Measurements from ENCODE around the gene C1QTNF6. TPM values are rescaled to one million over a fixed set of nuclear protein-coding genes. Genes with fewer than 3 reads are reported as not detected.

Gene C1QTNF6
- total RNA-seq, 1 experiment from 2014 or later: 7.4 TPM

DNA sequence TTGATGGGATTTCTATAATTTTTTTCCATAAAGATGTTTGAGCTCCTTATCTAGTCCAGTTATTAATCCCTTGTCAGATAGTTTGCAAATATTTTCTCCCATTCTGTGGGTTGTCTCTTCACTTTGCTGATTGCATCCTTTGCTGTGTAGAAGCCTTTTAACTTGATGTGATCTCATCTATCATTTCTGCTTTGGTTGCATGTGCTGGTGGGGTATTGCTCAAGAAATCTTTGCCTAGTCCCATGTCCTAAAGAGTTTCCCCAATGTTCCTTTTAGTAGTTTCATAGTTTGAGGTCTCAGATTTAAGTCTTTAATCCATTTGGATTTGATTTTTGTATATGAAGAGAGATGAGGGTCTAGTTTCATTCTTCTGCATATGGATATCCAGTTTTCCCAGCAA is 36.6 kb downstream of the C1QTNF6 start:
- no peaks in the 10 kb centered on the region for H3K36me3 Mint-ChIP-seq (ENCODE audit: insufficient read depth, unreplicated experiment)
- TF ChIP-seq, protein P1, sequence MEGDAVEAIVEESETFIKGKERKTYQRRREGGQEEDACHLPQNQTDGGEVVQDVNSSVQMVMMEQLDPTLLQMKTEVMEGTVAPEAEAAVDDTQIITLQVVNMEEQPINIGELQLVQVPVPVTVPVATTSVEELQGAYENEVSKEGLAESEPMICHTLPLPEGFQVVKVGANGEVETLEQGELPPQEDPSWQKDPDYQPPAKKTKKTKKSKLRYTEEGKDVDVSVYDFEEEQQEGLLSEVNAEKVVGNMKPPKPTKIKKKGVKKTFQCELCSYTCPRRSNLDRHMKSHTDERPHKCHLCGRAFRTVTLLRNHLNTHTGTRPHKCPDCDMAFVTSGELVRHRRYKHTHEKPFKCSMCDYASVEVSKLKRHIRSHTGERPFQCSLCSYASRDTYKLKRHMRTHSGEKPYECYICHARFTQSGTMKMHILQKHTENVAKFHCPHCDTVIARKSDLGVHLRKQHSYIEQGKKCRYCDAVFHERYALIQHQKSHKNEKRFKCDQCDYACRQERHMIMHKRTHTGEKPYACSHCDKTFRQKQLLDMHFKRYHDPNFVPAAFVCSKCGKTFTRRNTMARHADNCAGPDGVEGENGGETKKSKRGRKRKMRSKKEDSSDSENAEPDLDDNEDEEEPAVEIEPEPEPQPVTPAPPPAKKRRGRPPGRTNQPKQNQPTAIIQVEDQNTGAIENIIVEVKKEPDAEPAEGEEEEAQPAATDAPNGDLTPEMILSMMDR (IDR thresholded peaks at IDR 0.05; ENCODE audit: insufficient read depth in 1 of 2, low read depth in 1 of 2, low read length in 1 of 2, severe bottlenecking in 1 of 2, unreplicated experiment in 1 of 2): no peak
- ChIA-PET CTCF (no interaction called here), POLR2A (interaction anchor here (0.6 kb wide), 1 partner anchor 344 kb away, joined by 3 read pairs; no protein-coding TSS in a partner anchor)
- Histone ChIP-seq H3K9me3 (0 out of 2 replicates have a peak, but pooled peaks cover 7% of the 10 kb centered on the region), H3K4me3 (ENCODE audit: low read depth, low read length) (no peak overlapping the region), H3K4me1 (no peaks in the 10 kb centered on the region), H3K36me3 (ENCODE audit: control insufficient read depth, insufficient read depth, low read length) (no peaks in the 10 kb centered on the region), H3K27me3 (replicated peaks; ENCODE audit: control insufficient read depth, insufficient read depth, low read length) (no peaks in the 10 kb centered on the region)
- H3K4me3 Mint-ChIP-seq (ENCODE audit: unreplicated experiment): no peak overlapping the region
- H3K27ac Mint-ChIP-seq (ENCODE audit: unreplicated experiment): no peak overlapping the region
- intact Hi-C loops (cut with micrococcal nuclease; ENCODE audit: unreplicated experiment): no loop called here
- peaks cover 19% of the 10 kb centered on the region for H3K9me3 Mint-ChIP-seq (ENCODE audit: unreplicated experiment)
- no TSS peak for BruUV-seq (replicated peaks)
- no peaks in the 10 kb centered on the region for H3K27me3 Mint-ChIP-seq (ENCODE audit: insufficient read depth, unreplicated experiment)
- H3K4me1 Mint-ChIP-seq (ENCODE audit: low read depth, unreplicated experiment): peaks cover 3% of the 10 kb centered on the region
- no peak for DNase-seq

DNA sequence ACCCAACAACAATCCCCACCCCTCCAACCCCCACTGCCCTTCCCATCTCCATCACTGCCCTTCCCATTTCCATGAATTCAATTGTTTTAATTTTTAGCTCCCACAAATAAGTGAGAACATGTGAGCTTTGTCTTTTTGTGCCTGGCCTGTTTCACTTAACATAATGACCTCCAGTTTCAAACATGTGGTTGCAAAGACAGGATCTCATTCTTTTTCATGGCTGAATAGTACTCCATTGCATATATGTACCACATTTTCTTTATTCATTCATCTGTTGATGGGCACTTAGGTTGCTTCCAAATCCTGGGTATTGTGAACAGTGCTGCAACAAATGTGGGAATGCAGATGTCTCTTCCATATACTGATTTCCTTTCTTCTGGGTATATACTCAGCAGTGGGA is 37.3 kb downstream of the C1QTNF6 start:
- peaks cover 10% of the 10 kb centered on the region for H3K4me1 Mint-ChIP-seq (ENCODE audit: low read depth, unreplicated experiment)
- ChIA-PET CTCF (no interaction called here), POLR2A (no interaction called here)
- H3K36me3 ChIP-seq (ENCODE audit: control insufficient read depth, insufficient read depth, low read length): no peaks in the 10 kb centered on the region
- no TSS peak for BruUV-seq (replicated peaks)
- TF ChIP-seq, protein P1 (IDR thresholded peaks at IDR 0.05; ENCODE audit: insufficient read depth in 1 of 2, low read depth in 1 of 2, low read length in 1 of 2, severe bottlenecking in 1 of 2, unreplicated experiment in 1 of 2): no peak
- H3K4me3 ChIP-seq (ENCODE audit: low read depth, low read length): no peak overlapping the region
- 0 out of 2 replicates have a peak, but pooled peaks cover 7% of the 10 kb centered on the region for H3K9me3 ChIP-seq
- peaks cover 2% of the 10 kb centered on the region; the same call in 1 of the 2 replicates for H3K4me1 ChIP-seq
- no peak overlapping the region for H3K4me3 Mint-ChIP-seq (ENCODE audit: unreplicated experiment)
- no peaks in the 10 kb centered on the region for H3K27me3 ChIP-seq (replicated peaks; ENCODE audit: control insufficient read depth, insufficient read depth, low read length)
- no peak overlapping the region for H3K27ac Mint-ChIP-seq (ENCODE audit: unreplicated experiment)
- no peaks in the 10 kb centered on the region for H3K27me3 Mint-ChIP-seq (ENCODE audit: insufficient read depth, unreplicated experiment)
- peaks cover 19% of the 10 kb centered on the region for H3K9me3 Mint-ChIP-seq (ENCODE audit: unreplicated experiment)
- H3K36me3 Mint-ChIP-seq (ENCODE audit: insufficient read depth, unreplicated experiment): no peaks in the 10 kb centered on the region
- intact Hi-C loops (cut with micrococcal nuclease; ENCODE audit: unreplicated experiment): no loop called here
- no peak for DNase-seq

DNA sequence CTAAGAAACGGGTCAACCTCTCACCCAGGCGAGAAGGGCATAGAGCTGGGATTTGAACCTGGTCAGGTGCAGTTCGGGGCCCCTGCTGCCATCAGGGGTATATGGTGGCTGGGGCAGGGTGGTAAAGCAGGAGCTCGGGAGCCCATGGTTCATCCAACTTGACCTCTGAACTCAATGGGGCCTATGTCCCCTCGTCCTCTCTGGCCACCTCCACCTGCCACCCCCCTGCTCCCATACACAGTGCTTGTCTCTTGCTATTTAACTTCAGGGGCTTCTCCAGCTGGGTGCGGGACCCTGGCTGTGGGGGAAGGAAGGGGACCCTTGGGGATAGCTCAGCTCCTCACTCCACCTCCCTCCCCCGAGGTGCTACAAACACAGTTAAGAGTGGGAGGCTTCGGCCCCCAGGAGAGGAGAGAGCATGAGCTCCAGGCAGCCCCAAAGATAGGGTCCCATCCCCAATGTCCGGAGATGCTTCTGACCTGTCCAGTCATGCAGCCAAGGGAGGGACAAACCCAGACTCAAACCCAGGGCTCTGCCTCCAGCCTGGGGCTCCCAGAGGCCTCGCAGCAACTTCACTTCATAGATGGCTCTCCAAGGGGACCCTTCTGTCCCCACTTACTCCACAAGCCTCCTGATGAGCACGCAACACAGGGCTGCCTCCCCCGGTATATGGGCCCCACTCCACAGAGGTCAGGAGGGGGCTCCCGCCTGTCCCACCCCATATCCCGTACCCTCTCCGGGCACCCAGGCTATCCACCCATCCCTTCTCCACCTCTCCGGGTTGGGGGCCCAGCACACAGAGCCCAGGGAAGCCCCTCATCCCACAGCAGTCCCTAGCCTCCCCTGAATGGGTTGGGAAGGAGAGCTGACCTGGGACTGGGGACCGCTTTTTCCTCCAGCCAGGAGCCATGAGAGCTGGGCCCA is 39.0 kb downstream of the C1QTNF6 start:
- peaks cover 12% of the 10 kb centered on the region for H3K4me1 Mint-ChIP-seq (ENCODE audit: low read depth, unreplicated experiment)
- no peak overlapping the region for H3K4me3 ChIP-seq (ENCODE audit: low read depth, low read length)
- CTCF ChIA-PET: interaction anchor here (0.7 kb wide), 1 partner anchor 60 kb away, joined by 3 read pairs; no protein-coding TSS in a partner anchor

More for the DNA sequence above, 39.0 kb downstream of the C1QTNF6 start:
- no peaks in the 10 kb centered on the region for H3K36me3 Mint-ChIP-seq (ENCODE audit: insufficient read depth, unreplicated experiment)
- H3K4me1 ChIP-seq: peaks cover 6% of the 10 kb centered on the region; the same call in 1 of the 2 replicates
- H3K4me3 Mint-ChIP-seq (ENCODE audit: unreplicated experiment): no peak overlapping the region
- no peak for DNase-seq
- POLR2A ChIA-PET: no interaction called here
- intact Hi-C loops (cut with micrococcal nuclease; ENCODE audit: unreplicated experiment): loop anchor here (5.0 kb wide), 1 partner anchor 72 kb away; no protein-coding TSS in a partner anchor
- BruUV-seq (replicated peaks): no TSS peak
- H3K27me3 ChIP-seq (replicated peaks; ENCODE audit: control insufficient read depth, insufficient read depth, low read length): no peaks in the 10 kb centered on the region
- no peaks in the 10 kb centered on the region for H3K27me3 Mint-ChIP-seq (ENCODE audit: insufficient read depth, unreplicated experiment)
- peaks cover 19% of the 10 kb centered on the region for H3K9me3 Mint-ChIP-seq (ENCODE audit: unreplicated experiment)
- 0 out of 2 replicates have a peak, but pooled peaks cover 7% of the 10 kb centered on the region for H3K9me3 ChIP-seq
- no peaks in the 10 kb centered on the region for H3K36me3 ChIP-seq (ENCODE audit: control insufficient read depth, insufficient read depth, low read length)
- TF ChIP-seq, protein P1 (IDR thresholded peaks at IDR 0.05; ENCODE audit: insufficient read depth in 1 of 2, low read depth in 1 of 2, low read length in 1 of 2, severe bottlenecking in 1 of 2, unreplicated experiment in 1 of 2): no peak
- no peak overlapping the region for H3K27ac Mint-ChIP-seq (ENCODE audit: unreplicated experiment)
